ENCODE measurements around the gene SMAD3. TPM values are rescaled to one million over a fixed set of nuclear protein-coding genes. Genes with fewer than 3 reads are reported as not detected.

SMAD3 gene
- total RNA-seq, 1 donor from 2014 or later, result 2.5 TPM

- no peak for DNase-seq
Measured at GRCh38 chr15:67127965-67128364, 62.6 kb downstream of the SMAD3 start.

- DNase-seq, result no peak
Measured at GRCh38 chr15:67130166-67130565, 64.8 kb downstream of the SMAD3 start.

- no peak for DNase-seq
Measured at GRCh38 chr15:67130673-67131601, 65.5 kb downstream of the SMAD3 start.

GRCh38 chr15:67132276-67132675, 66.9 kb downstream of the SMAD3 start:
- no peak for DNase-seq

GRCh38 chr15:67133026-67133425, 67.6 kb downstream of the SMAD3 start:
- DNase-seq, result no peak

GRCh38 chr15:67133738-67134066, 68.3 kb downstream of the SMAD3 start:
- no peak for DNase-seq

- DNase-seq, result no peak
Measured at GRCh38 chr15:67134067-67134838, 68.9 kb downstream of the SMAD3 start.

GRCh38 chr15:67134871-67135492, 69.6 kb downstream of the SMAD3 start:
- no peak for DNase-seq

GRCh38 chr15:67135494-67135893, 70.1 kb downstream of the SMAD3 start:
- DNase-seq, result no peak

GRCh38 chr15:67136802-67137201, 71.4 kb downstream of the SMAD3 start:
- no peak for DNase-seq

GRCh38 chr15:67137319-67137718, 71.9 kb downstream of the SMAD3 start:
- no peak for DNase-seq

GRCh38 chr15:67137951-67138848, 72.8 kb downstream of the SMAD3 start:
- DNase-seq, result no peak

- DNase-seq, result no peak
Measured at GRCh38 chr15:67138891-67139855, 73.8 kb downstream of the SMAD3 start.

GRCh38 chr15:67140078-67140833, 74.9 kb downstream of the SMAD3 start:
- no peak for DNase-seq

- DNase-seq, result no peak
Measured at GRCh38 chr15:67142092-67142766, 76.8 kb downstream of the SMAD3 start.

- no peak for DNase-seq
Measured at GRCh38 chr15:67142767-67143100, 77.3 kb downstream of the SMAD3 start.

GRCh38 chr15:67143646-67144045, 78.2 kb downstream of the SMAD3 start:
- no peak for DNase-seq

GRCh38 chr15:67144609-67145311, 79.4 kb downstream of the SMAD3 start:
- DNase-seq, result no peak

- no peak for DNase-seq
Measured at GRCh38 chr15:67145312-67145610, 79.9 kb downstream of the SMAD3 start.
